Brain microvascular endothelial cell (primary cell): ENCODE results near the gene TCEANC2.
"Not testable (repeated sequence)": the region's sequence is repeated elsewhere in the genome, so short reads cannot be mapped to it uniquely, and the experiment has no call there.

Experiments
- DNase-seq: peaks from one replicate; pipeline ENCODE4 v3.0.0-alpha.2; 2020
- H3K27ac ChIP-seq: fragments of 250-450 bp; sonication (Bioruptor Pico); 2 replicates; pipeline ENCODE4 v1.5.1; 2020; ENCODE audit warnings: mild to moderate bottlenecking, moderate library complexity
- H3K27me3 ChIP-seq: fragments of 250-450 bp; sonication (Bioruptor Pico); replicated peaks from 2 replicates; pipeline ENCODE4 v1.5.1; 2020; ENCODE audit warnings: mild to moderate bottlenecking
- H3K36me3 ChIP-seq: fragments of 250-450 bp; sonication (Bioruptor Pico); replicated peaks from 2 replicates; pipeline ENCODE4 v1.5.1; 2020; ENCODE audit warnings: mild to moderate bottlenecking
- H3K4me3 ChIP-seq: 2 replicates; pipeline ENCODE4 v1.5.1; 2011; ENCODE audit warnings: low read depth, mild to moderate bottlenecking, control low read depth, low read length, moderate library complexity
- in situ Hi-C: cut with HindIII; loops from 2 replicates; pipeline ENCODE4 v1.10.0; 2017; ENCODE audit warnings: low sequenced_read_pairs, low pct_ligation_motif_present
- TF ChIP-seq, protein P1 (sequence below): IDR thresholded peaks from 2 replicates; pipeline ENCODE4 v1.5.1; 2011; ENCODE audit warnings: low read depth, mild to moderate bottlenecking, moderate library complexity, low read length, control low read depth, inconsistent platforms; ENCODE audit errors: missing control alignments

TCEANC2 gene

GRCh38 chr1:54052934-54053744 is at the start of gene TCEANC2, which contains the start of gene TMEM59:
TCEANC2 (plus strand) TSS chr1:54053608; CDS start chr1:54054423, 815 bp downstream.
TMEM59 (minus strand) TSS chr1:54053204; CDS start chr1:54053188, 16 bp downstream.
- DNase-seq = peak; percentile 99
- Histone ChIP-seq H3K36me3 (no peaks in the 10 kb centered on the region), H3K4me3 (peak within 1 kb of the TSS; percentile 97), H3K27ac (peak within 1 kb of the TSS; percentile 90), H3K27me3 (no peaks in the 10 kb centered on the region)
- TF ChIP-seq, protein P1, sequence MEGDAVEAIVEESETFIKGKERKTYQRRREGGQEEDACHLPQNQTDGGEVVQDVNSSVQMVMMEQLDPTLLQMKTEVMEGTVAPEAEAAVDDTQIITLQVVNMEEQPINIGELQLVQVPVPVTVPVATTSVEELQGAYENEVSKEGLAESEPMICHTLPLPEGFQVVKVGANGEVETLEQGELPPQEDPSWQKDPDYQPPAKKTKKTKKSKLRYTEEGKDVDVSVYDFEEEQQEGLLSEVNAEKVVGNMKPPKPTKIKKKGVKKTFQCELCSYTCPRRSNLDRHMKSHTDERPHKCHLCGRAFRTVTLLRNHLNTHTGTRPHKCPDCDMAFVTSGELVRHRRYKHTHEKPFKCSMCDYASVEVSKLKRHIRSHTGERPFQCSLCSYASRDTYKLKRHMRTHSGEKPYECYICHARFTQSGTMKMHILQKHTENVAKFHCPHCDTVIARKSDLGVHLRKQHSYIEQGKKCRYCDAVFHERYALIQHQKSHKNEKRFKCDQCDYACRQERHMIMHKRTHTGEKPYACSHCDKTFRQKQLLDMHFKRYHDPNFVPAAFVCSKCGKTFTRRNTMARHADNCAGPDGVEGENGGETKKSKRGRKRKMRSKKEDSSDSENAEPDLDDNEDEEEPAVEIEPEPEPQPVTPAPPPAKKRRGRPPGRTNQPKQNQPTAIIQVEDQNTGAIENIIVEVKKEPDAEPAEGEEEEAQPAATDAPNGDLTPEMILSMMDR = no peak
- in situ Hi-C loops = no loop called here

DNA sequence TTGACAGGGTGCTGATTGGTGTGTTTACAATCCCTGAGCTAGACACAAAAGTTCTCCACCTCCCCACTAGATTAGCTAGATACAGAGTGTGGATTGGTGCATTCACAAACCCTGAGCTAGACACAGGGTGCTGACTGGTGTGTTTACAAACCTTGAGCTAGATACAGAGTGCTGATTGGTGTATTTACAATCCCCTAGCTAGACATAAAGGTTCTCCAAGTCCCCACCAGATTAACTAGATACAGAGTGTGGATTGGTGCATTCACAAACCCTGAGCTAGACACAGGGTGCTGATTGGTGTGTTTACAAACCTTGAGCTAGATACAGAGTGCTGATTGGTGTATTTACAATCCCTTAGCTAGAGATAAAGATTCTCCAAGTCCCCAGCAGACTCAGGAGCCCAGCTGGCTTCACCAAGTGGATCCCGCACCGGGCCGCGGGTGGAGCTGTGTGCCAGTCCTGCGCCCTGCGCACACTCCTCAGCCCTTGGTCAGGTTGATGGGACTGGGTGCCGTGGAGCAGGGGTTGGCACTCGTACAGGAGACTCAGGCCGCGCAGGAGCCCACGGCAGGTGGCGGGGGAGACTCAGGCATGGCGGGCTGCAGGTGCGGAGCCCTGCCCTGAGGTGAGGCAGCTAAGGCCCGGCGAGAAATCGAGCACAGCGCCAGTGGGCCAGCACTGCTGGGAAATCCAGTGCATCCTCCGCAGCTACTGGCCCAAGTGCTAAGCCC is 49.5 kb upstream of the TCEANC2 start:
- H3K4me3 ChIP-seq, in situ Hi-C loops, DNase-seq, H3K36me3 ChIP-seq, H3K27me3 ChIP-seq, H3K27ac ChIP-seq: not testable (repeated sequence)

GRCh38 chr1:54004481-54005049 is 48.8 kb upstream of the TCEANC2 start:
- peaks cover 2% of the 10 kb centered on the region for H3K27me3 ChIP-seq
- in situ Hi-C loops = no loop called here
- H3K36me3 ChIP-seq = no peaks in the 10 kb centered on the region
- TF ChIP-seq, protein P1 = no peak
- no peak overlapping the region for H3K4me3 ChIP-seq
- no peak overlapping the region for H3K27ac ChIP-seq
- DNase-seq = no peak

DNA sequence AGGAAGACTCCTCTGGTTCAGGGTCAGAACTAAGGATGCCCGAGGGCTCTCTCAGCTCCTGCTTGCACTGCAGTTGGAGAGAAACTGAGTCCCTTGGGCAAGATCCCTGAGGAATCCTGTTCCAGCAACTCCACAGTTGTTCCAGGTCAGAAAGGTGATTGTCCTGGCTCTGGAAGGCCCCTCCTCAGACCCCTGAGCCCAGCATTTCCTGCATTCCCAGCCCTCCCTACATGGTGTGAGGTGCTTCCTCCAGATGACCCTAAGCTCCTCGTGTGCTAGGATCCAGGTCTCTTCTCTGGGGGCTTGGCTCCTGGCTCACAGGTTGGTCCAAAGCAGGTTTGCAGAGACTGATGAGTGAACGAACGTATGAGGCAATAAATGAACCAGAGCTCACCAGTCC is 46.9 kb upstream of the TCEANC2 start:
- in situ Hi-C loops = no loop called here
- DNase-seq = no peak

DNA sequence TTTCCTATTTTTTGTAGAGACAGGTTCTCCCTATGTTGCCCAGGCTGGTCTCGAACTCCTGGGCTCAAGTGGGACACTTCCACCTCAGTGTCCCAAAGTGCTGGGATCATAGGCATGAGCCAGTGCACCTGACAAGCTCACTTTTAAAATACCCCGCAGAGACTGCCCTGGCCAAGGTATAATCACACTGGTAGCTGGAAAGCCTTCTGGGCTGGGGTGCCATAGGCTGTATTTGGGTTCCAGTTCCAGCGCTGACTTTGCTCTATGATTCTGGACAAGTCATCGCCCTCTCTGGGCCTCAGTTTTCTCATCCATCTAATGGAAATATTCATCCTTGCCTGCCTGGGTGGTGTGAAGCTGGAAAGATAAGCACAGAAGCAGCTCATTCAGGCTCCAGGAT is 45.8 kb upstream of the TCEANC2 start:
- no peak overlapping the region for H3K27ac ChIP-seq
- H3K4me3 ChIP-seq = no peak overlapping the region
- no peaks in the 10 kb centered on the region for H3K36me3 ChIP-seq
- no peak for DNase-seq
- H3K27me3 ChIP-seq = peaks cover 6% of the 10 kb centered on the region
- in situ Hi-C loops = no loop called here
- TF ChIP-seq, protein P1 = no peak

More for the DNA sequence above, 46.9 kb upstream of the TCEANC2 start:
- Histone ChIP-seq H3K27ac (no peak overlapping the region), H3K4me3 (no peak overlapping the region), H3K36me3 (no peaks in the 10 kb centered on the region), H3K27me3 (peaks cover 4% of the 10 kb centered on the region)
- TF ChIP-seq, protein P1 = no peak

DNA sequence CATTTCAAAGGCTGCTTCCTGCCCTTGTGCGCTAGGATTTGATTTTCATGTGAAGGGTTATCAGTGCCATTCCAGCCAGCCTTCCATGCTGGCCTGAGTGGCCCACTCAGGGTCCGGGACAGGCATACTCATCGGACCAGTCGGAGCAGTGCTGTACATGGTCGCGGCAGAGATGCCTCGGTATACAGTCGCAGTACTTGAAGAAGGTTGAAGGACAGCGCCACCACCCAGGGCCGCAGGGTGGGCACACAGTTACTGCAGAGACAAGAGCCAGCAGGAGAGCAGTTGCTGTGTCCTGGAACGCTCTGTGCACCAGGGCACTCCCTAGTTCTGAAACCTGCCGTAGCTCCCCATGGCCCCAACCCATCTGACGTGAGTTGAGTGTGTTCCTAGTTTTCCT is 44.5 kb upstream of the TCEANC2 start:
- Histone ChIP-seq H3K27me3 (peaks cover 6% of the 10 kb centered on the region), H3K4me3 (no peak overlapping the region), H3K27ac (no peak overlapping the region), H3K36me3 (no peaks in the 10 kb centered on the region)
- TF ChIP-seq, protein P1 = no peak
- in situ Hi-C loops = no loop called here
- no peak for DNase-seq
